Lung microvascular endothelial cell (primary cell): ENCODE results near the gene OR8K5. TPM values are rescaled to one million over a fixed set of nuclear protein-coding genes. Genes with fewer than 3 reads are reported as not detected.
"Not testable (repeated sequence)": the region's sequence is repeated elsewhere in the genome, so short reads cannot be mapped to it uniquely, and the experiment has no call there.

Experiments used
- DNase-seq, 2 donors: peaks; one replicate each; pipeline versions ENCODE4 v3.0.0 to v3.0.0-alpha.2; 2010; ENCODE audit warnings: low read depth in 2 of 2
- total RNA-seq: library from RNA; depleted of rRNA; stranded (reverse); fragments of >200 nt; gene quantifications from 2 replicates; pipeline ENCODE4 v1.2.1, GENCODE V29; 2014

The OR8K5 gene
- total RNA-seq: not detected in 2 replicates

DNA sequence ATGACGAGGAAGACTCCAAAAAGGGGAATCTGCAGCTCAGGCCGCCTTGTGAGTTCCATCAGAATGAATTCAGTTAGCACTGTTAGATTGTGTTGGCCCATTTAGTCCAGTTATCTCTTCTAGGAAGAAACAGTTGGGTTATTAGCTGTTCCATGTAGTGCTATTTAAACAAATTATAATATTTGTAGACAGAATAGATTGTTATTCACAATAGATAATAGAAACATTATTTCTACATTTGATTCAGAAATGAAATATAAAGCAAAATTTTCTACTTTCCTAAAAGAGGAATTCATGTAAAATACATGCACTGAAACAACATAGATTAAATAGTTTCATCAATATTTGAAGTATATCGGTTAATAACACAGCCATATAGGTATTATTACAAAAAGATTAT lies at the start of gene OR8K5:
TSS of gene OR8K5 (minus strand) at position 101 of the 400 bp plus-strand sequence. CDS start at position 101, 0 bp downstream.
- DNase-seq: no peak

DNA sequence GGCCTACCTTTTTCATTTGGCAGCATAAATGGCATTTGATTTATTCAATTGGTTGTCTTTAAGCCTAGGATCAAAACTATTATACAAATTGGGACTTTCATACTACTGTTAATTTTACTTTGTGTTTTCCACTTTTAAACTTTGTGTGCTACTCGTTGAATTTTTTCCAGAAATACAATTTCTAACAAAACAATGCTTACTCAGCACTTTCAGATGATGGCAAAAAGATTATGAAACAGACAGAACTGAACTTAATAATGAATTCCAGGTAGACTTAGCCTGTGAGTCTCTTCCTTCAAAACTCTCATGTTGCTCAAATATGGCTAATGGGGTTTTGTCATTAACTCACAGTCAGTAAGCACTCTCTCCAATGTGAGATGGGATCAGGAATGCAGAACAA lies 47.7 kb upstream of the OR8K5 start:
- no peak for DNase-seq

DNA sequence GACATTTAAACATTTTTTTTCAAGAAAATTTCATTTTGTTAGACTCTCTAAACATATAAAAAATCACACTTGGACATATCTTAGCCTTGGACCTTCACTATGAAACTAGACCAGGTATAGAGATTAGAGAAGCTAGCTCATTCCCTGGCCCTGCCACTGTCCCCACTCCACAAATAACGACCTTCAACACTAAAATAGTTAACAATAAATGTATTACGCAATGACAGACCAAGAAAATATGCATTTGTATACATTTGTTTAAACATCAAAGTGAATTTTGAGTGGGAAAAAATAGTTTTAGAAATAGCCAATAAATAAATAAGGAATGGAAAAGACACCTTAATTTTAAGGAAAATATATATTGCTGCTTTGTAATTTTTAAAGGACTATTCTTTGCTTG lies 37.2 kb upstream of the OR8K5 start:
- DNase-seq: no peak

GRCh38 chr11:56196705-56197104 lies 36.6 kb upstream of the OR8K5 start:
- DNase-seq: no peak

- DNase-seq: no peak
Measured at GRCh38 chr11:56188602-56189001, 28.5 kb upstream of the OR8K5 start.

GRCh38 chr11:56183459-56183858 lies 23.3 kb upstream of the OR8K5 start:
- no peak for DNase-seq

- no peak for DNase-seq
Measured at GRCh38 chr11:56176318-56176717, 16.2 kb upstream of the OR8K5 start, which contains the start of gene OR5J2. TSS of gene OR5J2 (plus strand) at chr11:56176618. CDS start at chr11:56176618, 0 bp downstream.

DNA sequence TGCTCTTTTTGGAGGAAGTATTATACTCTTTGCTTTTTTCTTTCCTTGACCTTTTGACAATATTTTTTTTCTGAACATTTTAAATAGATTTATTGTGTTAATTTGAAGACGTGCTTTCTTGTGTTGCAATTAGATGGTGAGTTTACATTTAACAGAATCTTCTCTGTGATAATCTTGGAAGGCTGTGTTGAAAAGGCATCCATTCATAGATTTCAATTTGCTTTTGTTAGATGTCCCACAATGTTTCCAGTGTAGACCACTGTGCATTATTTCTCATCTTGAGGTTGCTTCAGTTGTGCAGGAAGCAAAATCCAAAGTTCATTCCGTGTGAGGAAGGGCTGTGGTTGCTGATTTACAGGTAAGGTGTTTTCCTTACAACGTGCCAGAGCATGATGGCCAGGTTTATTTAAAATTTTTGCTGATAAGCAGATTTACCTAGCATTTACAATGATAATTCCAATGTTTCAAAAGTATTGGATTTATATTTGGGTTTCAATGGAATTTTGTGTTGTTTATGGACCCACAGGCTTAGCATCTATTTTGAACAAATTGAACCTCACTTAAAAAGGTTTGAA lies 12.2 kb upstream of the OR8K5 start:
- DNase-seq: no peak

GRCh38 chr11:56163804-56164203 lies 3.7 kb upstream of the OR8K5 start:
- DNase-seq: no peak

- no peak for DNase-seq
Measured at GRCh38 chr11:56152333-56152732, 7.8 kb downstream of the OR8K5 start.

GRCh38 chr11:56151376-56151775 lies 8.7 kb downstream of the OR8K5 start:
- DNase-seq: no peak

DNA sequence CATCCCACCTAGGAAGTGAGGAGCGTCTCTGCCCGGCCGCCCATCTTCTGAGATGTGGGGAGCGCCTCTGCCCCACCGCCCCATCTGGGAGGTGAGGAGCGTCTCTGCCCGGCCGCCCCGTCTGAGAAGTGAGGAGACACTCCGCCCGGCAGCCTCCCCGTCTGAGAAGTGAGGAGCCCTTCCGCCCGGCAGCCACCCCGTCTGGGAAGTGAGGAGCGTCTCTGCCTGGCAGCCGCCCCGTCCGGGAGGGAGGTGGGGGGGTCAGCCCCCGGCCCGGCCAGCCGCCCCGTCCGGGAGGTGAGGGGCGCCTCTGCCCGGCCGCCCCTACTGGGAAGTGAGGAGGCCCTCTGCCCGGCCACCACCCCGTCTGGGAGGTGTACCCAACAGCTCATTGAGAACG lies 16.4 kb downstream of the OR8K5 start:
- DNase-seq: not testable (repeated sequence)

GRCh38 chr11:56140151-56140661 lies 19.9 kb downstream of the OR8K5 start, which contains the start of gene OR8J3:
TSS of gene OR8J3 (minus strand) at chr11:56140201. CDS start at chr11:56137718, 2,483 bp downstream.
- DNase-seq: no peak

- no peak for DNase-seq
Measured at GRCh38 chr11:56122073-56122472, 38.0 kb downstream of the OR8K5 start, which contains the start of gene OR8H3. TSS of gene OR8H3 (plus strand) at chr11:56122373. CDS start at chr11:56122373, 0 bp downstream.

Other genes starting within 250 kb of the OR8K5 start
- gene OR5W2, start 245.7 kb downstream of the OR8K5 start, total RNA-seq: not detected in 2 replicates
- gene OR5I1, start 223.9 kb downstream of the OR8K5 start, total RNA-seq: not detected in 2 replicates
- gene OR10AG1, start 190.4 kb downstream of the OR8K5 start, total RNA-seq: not detected in 2 replicates
- not detected in 2 replicates for gene OR5F1, start 165.7 kb downstream of the OR8K5 start, total RNA-seq
- gene OR5AS1, start 132.7 kb downstream of the OR8K5 start, total RNA-seq: not detected in 2 replicates
- gene OR8I2, start 67.0 kb downstream of the OR8K5 start, total RNA-seq: not detected in 2 replicates
- not detected in 2 replicates for gene OR8H2, start 56.6 kb downstream of the OR8K5 start, total RNA-seq
- not detected in 2 replicates for gene OR8H3, start 37.9 kb downstream of the OR8K5 start, total RNA-seq
- gene OR8J3, start 20.1 kb downstream of the OR8K5 start, total RNA-seq: not detected in 2 replicates
- gene OR5J2, start 16.3 kb upstream of the OR8K5 start, total RNA-seq: not detected in 2 replicates
- not detected in 2 replicates for gene OR5T2, start 73.9 kb upstream of the OR8K5 start, total RNA-seq
- not detected in 2 replicates for gene OR5T3, start 91.9 kb upstream of the OR8K5 start, total RNA-seq
- not detected in 2 replicates for gene OR5T1, start 113.8 kb upstream of the OR8K5 start, total RNA-seq
- gene OR8H1, start 131.9 kb upstream of the OR8K5 start, total RNA-seq: not detected in 2 replicates
- not detected in 2 replicates for gene OR8K3, start 154.8 kb upstream of the OR8K5 start, total RNA-seq
- not detected in 2 replicates for gene OR8K1, start 185.7 kb upstream of the OR8K5 start, total RNA-seq
- not detected in 2 replicates for gene OR8J1, start 194.0 kb upstream of the OR8K5 start, total RNA-seq
- not detected in 2 replicates for gene OR8U1, start 215.3 kb upstream of the OR8K5 start, total RNA-seq